Panc1 (cell line): ENCODE results near the gene OR9A4. TPM values are rescaled to one million over a fixed set of nuclear protein-coding genes. Genes with fewer than 3 reads are reported as not detected.

Experiments used
- ATAC-seq: fragments of 200-7000 bp; cut with Tn5 transposase; 2 replicates; pipeline ENCODE4 v1.9.1; 2020; ENCODE audit warnings: mild to moderate bottlenecking, moderate library complexity
- BruUV-seq: library from RNA; stranded (reverse); fragments of 400-500 nt; replicated peaks from 2 replicates; lab custom pipeline; 2021; lab: Mats Ljungman, UMichigan
- CTCF ChIA-PET: fragments of 300-600 bp; sonication (Branson Sonifier 250); formaldehyde crosslinking; loops from one replicate; lab custom pipeline; 2022; ENCODE audit warnings: antibody characterized with exemption; lab: Charles Lee
- POLR2A ChIA-PET: fragments of 300-600 bp; sonication (Branson Sonifier 250); formaldehyde crosslinking; loops from one replicate; lab custom pipeline; 2022; ENCODE audit warnings: antibody characterized with exemption; lab: Charles Lee
- DNase-seq: peaks from one replicate; pipeline ENCODE4 v3.0.0-alpha.2; 2010; ENCODE audit warnings: low read depth, low spot score
- H3K27ac ChIP-seq: 2 replicates; pipeline ENCODE4 v1.5.1; 2011; ENCODE audit warnings: mild to moderate bottlenecking, low read length, inconsistent platforms
- H3K27me3 ChIP-seq: fragments of 200-500 bp; sonication (Bioruptor generic); 2 replicates; pipeline ENCODE4 v1.6.0; 2014; ENCODE audit warnings: low read length, inconsistent platforms; ENCODE audit not compliant: control insufficient read depth, insufficient read depth
- H3K36me3 ChIP-seq: fragments of 200-500 bp; sonication (Bioruptor generic); 2 replicates; pipeline ENCODE4 v1.5.1; 2014; ENCODE audit warnings: inconsistent platforms, mild to moderate bottlenecking, low read length, moderate library complexity; ENCODE audit not compliant: control insufficient read depth, insufficient read depth
- H3K4me1 ChIP-seq: 2 replicates; pipeline ENCODE4 v1.5.1; 2011; ENCODE audit warnings: inconsistent platforms, mild to moderate bottlenecking, low read length, moderate library complexity; ENCODE audit not compliant: control insufficient read depth, insufficient read depth
- H3K4me3 ChIP-seq, 2 experiments: 2 replicates each; pipeline ENCODE4 v1.5.1; 2011 to 2012; ENCODE audit warnings: low read depth in 2 of 2, low read length in 2 of 2, mild to moderate bottlenecking in 2 of 2, inconsistent platforms in 1 of 2, moderate library complexity in 1 of 2
- H3K9me3 ChIP-seq: fragments of 200-500 bp; sonication (Bioruptor generic); 2 replicates; pipeline ENCODE4 v1.5.1; 2014; ENCODE audit warnings: low read depth, mild to moderate bottlenecking, inconsistent platforms, low read length, moderate library complexity; ENCODE audit not compliant: control insufficient read depth, insufficient read depth
- CTCF ChIP-seq: fragments of 450-650 bp; IDR thresholded peaks from 2 replicates; pipeline ENCODE4 v1.5.1; 2017; ENCODE audit warnings: mild to moderate bottlenecking
- POLR2AphosphoS5 ChIP-seq: IDR thresholded peaks from 2 replicates; pipeline ENCODE4 v1.6.1; 2012; ENCODE audit warnings: mild to moderate bottlenecking, low read depth, low read length, moderate library complexity
- SIN3A ChIP-seq: IDR thresholded peaks from 2 replicates; pipeline ENCODE4 v1.6.1; 2012; ENCODE audit warnings: low read depth, mild to moderate bottlenecking, low read length, moderate library complexity, borderline replicate concordance; ENCODE audit not compliant: insufficient read depth
- TCF7L2 ChIP-seq: IDR thresholded peaks from 2 replicates; pipeline ENCODE4 v1.6.1; 2011; ENCODE audit warnings: mild to moderate bottlenecking, low read depth, low read length, inconsistent platforms
- in situ Hi-C: cut with HindIII; loops from 2 replicates; pipeline ENCODE4 v1.10.0; 2016; ENCODE audit warnings: low sequenced_read_pairs, low pct_unique_long_range_greater_than_20kb
- intact Hi-C: fragments of 100-400 bp; cut with micrococcal nuclease; formaldehyde crosslinking; loops from one replicate; pipeline ENCODE4 v1.10.0; 2022; ENCODE audit not compliant: unreplicated experiment
- total RNA-seq: library from RNA; stranded (reverse); gene quantifications from one replicate; pipeline ENCODE4 v1.2.1, GENCODE V29; 2021; ENCODE audit not compliant: unreplicated experiment
- TF ChIP-seq, protein P1 (sequence below), 2 experiments: IDR thresholded peaks; 2 replicates each; pipeline ENCODE4 v1.6.1; 2011 to 2012; ENCODE audit warnings: low read depth in 2 of 2, control low read depth in 1 of 2, low read length in 1 of 2, mild to moderate bottlenecking in 1 of 2, moderate library complexity in 1 of 2; ENCODE audit not compliant: insufficient read depth in 1 of 2

OR9A4 gene
- total RNA-seq, 1 experiment from 2014 or later = not detected

DNA sequence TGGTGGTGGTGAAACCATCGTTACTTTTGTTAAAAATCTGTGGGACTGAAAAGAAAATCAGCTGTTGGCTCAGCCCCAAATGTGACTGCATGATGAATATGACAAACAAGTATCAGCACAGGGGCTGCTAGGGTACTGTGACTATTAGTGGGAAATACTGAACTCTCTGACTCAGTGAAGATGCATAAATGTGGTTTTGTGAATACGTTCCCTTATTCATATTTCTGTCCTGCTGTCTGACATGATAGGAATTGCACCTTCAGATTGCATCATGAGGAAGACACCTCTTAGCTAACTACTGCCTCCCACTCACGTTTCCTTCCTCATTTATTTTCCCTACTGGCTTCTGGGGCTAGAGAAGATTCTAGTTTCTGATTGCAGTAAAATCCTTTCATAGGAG, 29.2 kb downstream of the OR9A4 start:
- H3K4me3 ChIP-seq = no peak overlapping the region
- POLR2A ChIA-PET = no interaction called here
- ATAC-seq (no peak), DNase-seq (no peak)
- H3K27ac ChIP-seq = no peak overlapping the region
- CTCF ChIA-PET = no interaction called here
- no peaks in the 10 kb centered on the region for H3K36me3 ChIP-seq
- H3K27me3 ChIP-seq = no peaks in the 10 kb centered on the region
- no TSS peak for BruUV-seq
- TF ChIP-seq POLR2AphosphoS5 (no peak), CTCF (no peak), TCF7L2 (no peak)
- H3K9me3 ChIP-seq = no peaks in the 10 kb centered on the region
- H3K4me1 ChIP-seq = no peaks in the 10 kb centered on the region
- intact Hi-C loops = no loop called here
- in situ Hi-C loops = no loop called here

- no peaks in the 10 kb centered on the region for H3K36me3 ChIP-seq
- no peak within 1 kb of the TSS for H3K4me3 ChIP-seq
- no TSS peak for BruUV-seq
- ATAC-seq (no peak), DNase-seq (no peak)
- H3K27me3 ChIP-seq = no peaks in the 10 kb centered on the region
- H3K9me3 ChIP-seq = no peaks in the 10 kb centered on the region
- no peak for TF ChIP-seq CTCF
- TF ChIP-seq SIN3A = no peak
- no peak for TF ChIP-seq POLR2AphosphoS5
- TF ChIP-seq, protein P1, sequence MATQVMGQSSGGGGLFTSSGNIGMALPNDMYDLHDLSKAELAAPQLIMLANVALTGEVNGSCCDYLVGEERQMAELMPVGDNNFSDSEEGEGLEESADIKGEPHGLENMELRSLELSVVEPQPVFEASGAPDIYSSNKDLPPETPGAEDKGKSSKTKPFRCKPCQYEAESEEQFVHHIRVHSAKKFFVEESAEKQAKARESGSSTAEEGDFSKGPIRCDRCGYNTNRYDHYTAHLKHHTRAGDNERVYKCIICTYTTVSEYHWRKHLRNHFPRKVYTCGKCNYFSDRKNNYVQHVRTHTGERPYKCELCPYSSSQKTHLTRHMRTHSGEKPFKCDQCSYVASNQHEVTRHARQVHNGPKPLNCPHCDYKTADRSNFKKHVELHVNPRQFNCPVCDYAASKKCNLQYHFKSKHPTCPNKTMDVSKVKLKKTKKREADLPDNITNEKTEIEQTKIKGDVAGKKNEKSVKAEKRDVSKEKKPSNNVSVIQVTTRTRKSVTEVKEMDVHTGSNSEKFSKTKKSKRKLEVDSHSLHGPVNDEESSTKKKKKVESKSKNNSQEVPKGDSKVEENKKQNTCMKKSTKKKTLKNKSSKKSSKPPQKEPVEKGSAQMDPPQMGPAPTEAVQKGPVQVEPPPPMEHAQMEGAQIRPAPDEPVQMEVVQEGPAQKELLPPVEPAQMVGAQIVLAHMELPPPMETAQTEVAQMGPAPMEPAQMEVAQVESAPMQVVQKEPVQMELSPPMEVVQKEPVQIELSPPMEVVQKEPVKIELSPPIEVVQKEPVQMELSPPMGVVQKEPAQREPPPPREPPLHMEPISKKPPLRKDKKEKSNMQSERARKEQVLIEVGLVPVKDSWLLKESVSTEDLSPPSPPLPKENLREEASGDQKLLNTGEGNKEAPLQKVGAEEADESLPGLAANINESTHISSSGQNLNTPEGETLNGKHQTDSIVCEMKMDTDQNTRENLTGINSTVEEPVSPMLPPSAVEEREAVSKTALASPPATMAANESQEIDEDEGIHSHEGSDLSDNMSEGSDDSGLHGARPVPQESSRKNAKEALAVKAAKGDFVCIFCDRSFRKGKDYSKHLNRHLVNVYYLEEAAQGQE (IDR thresholded peaks at IDR 0.05; ENCODE audit: insufficient read depth in 1 of 2, low read depth in 2 of 2, low read length in 1 of 2) = no peak
- no peak for TF ChIP-seq TCF7L2
- H3K27ac ChIP-seq = no peak within 1 kb of the TSS
- CTCF ChIA-PET = no interaction called here
- POLR2A ChIA-PET = no interaction called here
- in situ Hi-C loops (no loop called here), intact Hi-C loops (no loop called here)
- H3K4me1 ChIP-seq = no peaks in the 10 kb centered on the region
These were observed 30.6 kb downstream of the OR9A4 start, which contains the start of gene CLEC5A for GRCh38 chr7:141946796-141947195. TSS of gene CLEC5A (minus strand) at chr7:141946974. CDS start at chr7:141946292, 682 bp downstream.

GRCh38 chr7:141949021-141949420, 32.8 kb downstream of the OR9A4 start:
- ATAC-seq (no peak), DNase-seq (no peak)
- ChIA-PET POLR2A (no interaction called here), CTCF (no interaction called here)
- no TSS peak for BruUV-seq
- no peaks in the 10 kb centered on the region for H3K9me3 ChIP-seq
- no peaks in the 10 kb centered on the region for H3K27me3 ChIP-seq
- intact Hi-C loops = no loop called here
- H3K4me1 ChIP-seq = no peaks in the 10 kb centered on the region
- no peaks in the 10 kb centered on the region for H3K36me3 ChIP-seq
- H3K4me3 ChIP-seq = no peak overlapping the region
- in situ Hi-C loops = no loop called here
- no peak overlapping the region for H3K27ac ChIP-seq
- TF ChIP-seq CTCF = no peak
